Fibroblast of mammary gland (primary cell): ENCODE data around the gene MEF2C.

Experiments used
- DNase-seq: peaks from one replicate; pipeline ENCODE4 v3.0.0-alpha.2; 2010; ENCODE audit warnings: low read depth
- H3K4me3 ChIP-seq: 2 replicates; pipeline ENCODE4 v1.5.1; 2011; ENCODE audit warnings: low read depth, mild to moderate bottlenecking, low read length, moderate library complexity; ENCODE audit not compliant: control insufficient read depth
- TF ChIP-seq, protein P1 (sequence below): conservative IDR thresholded peaks from 2 replicates; pipeline ENCODE4 v1.5.1; 2011; ENCODE audit warnings: low read depth, low read length, inconsistent platforms; ENCODE audit not compliant: control insufficient read depth, insufficient read depth

MEF2C gene

DNA sequence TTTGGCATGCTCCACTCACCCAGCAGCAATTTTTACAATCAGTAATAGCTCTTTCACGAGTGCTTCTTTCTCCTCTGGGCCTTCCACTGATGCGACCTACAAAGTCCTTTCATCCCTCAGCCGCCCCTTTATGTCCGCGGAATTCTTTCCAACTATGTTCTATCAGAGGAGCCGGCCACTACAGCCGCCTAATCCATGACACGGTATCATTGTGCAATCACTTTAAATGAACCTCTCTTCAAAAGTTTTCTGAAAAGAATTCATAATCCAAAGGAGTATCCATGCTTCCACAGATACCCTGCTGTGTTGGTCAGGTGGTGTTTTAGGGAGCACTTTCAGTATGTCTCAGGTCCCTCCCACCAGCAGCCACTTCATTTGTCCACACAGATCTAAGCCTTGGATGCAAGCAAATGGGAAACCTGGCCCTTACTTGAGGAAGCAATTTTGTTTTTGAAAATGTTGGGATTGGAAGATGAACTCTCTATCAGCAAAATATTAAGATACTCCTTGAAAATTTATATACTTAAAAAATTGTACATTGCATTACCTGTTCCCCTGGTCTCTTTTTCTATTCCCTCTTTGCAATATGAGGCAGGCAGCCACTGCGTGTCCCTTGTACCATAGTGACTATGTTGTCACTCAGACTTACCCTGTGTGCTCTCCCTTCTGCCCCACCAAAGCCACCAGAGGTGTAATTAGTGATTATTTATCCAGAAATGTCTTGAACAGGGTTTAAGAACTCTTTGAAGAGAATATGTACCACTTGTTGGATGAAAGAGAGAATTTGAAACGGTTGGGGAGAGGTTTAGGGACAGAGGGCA is 12.9 kb upstream of the MEF2C start:
- TF ChIP-seq, protein P1, sequence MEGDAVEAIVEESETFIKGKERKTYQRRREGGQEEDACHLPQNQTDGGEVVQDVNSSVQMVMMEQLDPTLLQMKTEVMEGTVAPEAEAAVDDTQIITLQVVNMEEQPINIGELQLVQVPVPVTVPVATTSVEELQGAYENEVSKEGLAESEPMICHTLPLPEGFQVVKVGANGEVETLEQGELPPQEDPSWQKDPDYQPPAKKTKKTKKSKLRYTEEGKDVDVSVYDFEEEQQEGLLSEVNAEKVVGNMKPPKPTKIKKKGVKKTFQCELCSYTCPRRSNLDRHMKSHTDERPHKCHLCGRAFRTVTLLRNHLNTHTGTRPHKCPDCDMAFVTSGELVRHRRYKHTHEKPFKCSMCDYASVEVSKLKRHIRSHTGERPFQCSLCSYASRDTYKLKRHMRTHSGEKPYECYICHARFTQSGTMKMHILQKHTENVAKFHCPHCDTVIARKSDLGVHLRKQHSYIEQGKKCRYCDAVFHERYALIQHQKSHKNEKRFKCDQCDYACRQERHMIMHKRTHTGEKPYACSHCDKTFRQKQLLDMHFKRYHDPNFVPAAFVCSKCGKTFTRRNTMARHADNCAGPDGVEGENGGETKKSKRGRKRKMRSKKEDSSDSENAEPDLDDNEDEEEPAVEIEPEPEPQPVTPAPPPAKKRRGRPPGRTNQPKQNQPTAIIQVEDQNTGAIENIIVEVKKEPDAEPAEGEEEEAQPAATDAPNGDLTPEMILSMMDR: no peak
- no peak for DNase-seq
- no peak overlapping the region for H3K4me3 ChIP-seq

DNA sequence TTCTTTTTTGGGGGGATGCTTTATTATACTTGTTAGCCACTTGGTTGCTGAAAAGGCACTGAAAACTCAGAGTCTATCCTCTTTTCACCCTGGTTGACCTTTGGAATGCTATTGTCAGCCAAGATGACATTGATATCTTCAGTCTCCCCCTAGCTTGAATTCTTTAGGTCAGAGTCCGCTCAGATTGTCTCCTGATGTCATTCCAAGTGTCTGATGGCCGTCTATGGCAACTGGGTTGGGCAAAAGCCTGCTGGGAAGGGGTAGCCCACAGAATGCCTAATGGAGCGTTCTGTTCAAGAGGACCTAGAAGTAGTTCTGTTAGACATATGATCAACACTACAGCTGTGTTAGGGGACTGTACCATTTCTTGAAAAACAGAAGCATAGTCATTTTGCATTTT is 9.7 kb upstream of the MEF2C start:
- TF ChIP-seq, protein P1: no peak
- DNase-seq: no peak
- no peak overlapping the region for H3K4me3 ChIP-seq

DNA sequence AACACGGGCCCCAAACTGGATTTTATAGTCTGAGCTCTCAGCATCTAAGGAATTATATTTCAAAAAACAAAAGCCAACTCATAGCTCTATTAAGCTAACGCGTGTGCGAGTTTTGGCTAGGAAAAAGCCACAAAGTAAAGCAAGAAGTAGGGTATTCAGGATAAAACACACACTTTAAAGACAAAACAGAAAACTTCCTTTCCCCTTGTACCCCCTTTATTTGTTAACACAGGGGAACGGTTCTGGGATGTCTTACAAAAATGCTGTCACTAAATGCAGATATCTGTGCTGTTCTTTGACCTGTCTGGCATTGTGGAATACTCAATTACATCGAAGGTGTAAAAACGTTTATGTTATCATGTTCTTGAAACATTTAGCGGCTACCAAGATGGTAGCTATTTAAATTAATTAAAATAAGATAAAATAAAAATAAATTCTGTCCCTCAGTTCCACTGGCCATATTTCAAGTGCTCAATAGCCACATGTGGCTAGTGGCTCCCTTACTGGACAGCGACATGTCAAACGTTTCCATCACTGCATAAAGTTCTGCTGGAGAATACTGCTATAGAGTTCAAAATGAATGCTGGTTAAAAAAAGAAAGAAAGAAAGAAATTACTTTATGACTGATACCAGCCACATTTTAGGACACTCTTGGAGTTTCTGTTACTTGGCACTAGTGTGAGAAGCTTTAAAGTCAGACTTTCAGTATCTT is 7.2 kb upstream of the MEF2C start:
- peak overlapping the region; percentile 68 for H3K4me3 ChIP-seq
- no peak for DNase-seq
- TF ChIP-seq, protein P1: no peak

DNA sequence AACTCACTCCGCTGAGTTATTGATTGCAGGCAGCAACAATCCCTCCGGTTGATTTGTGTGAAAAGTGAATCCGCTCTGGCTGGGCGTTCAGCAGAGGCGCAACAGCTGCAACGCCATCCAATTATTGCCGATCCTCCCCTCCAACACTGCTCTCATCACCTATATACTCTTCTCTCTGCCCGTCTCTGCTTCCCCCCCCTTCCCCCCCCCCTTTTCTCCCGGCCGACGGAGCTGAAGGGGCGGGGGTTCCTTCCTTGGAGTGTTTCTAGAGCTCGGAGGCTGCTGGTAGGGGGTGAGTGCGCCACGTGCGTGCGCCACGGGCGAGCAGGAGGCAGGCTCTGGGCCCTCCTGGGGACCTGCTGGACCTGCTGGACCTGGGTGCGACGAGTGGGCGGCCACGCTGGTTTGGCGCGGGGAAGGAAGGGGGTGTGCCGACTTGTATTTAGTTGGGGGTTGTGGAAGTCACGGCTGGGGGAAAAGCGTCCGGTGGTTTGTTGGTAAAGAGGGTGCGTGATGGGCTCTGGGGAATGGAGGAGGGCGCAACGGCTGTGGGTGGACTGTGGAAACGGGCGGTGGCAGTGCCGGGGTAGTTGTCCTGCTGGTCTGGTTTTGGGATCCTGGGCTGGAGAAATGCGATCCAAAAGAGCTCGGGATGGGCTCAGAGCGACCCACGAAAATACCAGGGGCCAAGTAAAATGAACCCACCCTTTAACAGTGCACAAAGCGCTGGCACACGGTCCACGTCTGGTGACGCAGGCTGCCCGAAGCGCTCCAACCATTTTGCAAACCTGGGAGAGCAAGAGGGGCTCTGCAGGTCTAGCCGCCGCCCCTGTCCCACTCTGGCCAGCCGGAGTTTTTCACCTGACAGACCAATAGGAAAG is 6.4 kb upstream of the MEF2C start:
- peak; percentile 34 for DNase-seq
- TF ChIP-seq, protein P1: no peak
- peak overlapping the region; percentile 68 for H3K4me3 ChIP-seq

DNA sequence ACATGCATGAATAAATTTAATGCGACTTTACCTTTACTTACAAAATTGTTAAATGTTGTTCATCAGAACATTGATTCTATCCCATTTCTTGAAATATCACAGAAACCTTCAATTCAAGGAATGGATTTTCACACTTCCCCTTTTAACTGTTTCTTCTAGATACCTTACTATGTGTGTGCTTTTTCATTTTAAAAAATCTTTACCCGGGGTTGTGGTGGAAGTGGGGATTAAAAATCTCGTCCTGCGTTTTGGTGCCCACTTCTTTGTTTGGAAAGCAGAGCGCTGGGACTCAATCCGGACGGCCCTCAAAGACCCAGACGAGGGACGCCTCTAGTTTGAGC is 5.8 kb upstream of the MEF2C start:
- H3K4me3 ChIP-seq: peak overlapping the region; percentile 68
- DNase-seq: no peak
- TF ChIP-seq, protein P1: no peak

DNA sequence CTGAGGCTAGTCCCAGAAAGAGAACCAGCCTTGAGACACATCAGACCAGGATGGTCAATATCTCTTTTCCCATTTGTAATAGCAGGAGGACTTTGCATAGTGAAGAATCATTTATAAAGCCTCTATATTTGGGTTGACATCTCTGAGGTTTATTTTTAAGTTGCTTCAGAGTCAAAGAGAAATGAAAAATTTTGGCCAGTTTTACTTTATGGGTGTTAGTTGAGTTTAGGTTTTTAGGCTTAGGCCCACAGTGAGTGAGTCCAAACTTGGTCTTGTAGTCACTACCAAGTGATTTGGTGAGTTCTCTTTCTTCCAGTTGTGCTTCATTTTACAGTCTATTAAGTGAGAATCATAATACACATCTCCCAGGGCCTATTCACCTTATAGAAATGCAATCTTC is 5.3 kb upstream of the MEF2C start:
- TF ChIP-seq, protein P1: no peak
- no peak for DNase-seq
- H3K4me3 ChIP-seq: no peak overlapping the region
